DND-41 (cell line): ENCODE measurements around the gene CRACDL.

ENCODE experiments used
- ATAC-seq: fragments of 200-7000 bp; cut with Tn5 transposase; 3 replicates; pipeline ENCODE4 v1.9.1; 2021; ENCODE audit warnings: low read depth; ENCODE audit not compliant: insufficient read depth
- DNase-seq: peaks from one replicate; pipeline ENCODE4 v3.0.0-alpha.2; 2020
- H2AFZ ChIP-seq: 2 replicates; pipeline ENCODE4 v1.6.0; 2012; ENCODE audit warnings: low read depth, low read length
- H3K27ac ChIP-seq: 2 replicates; pipeline ENCODE4 v1.5.1; 2012; ENCODE audit warnings: low read length, inconsistent platforms
- H3K27me3 ChIP-seq: fragments of 200-600 bp; sonication (generic); 2 replicates; pipeline ENCODE4 v1.6.0; 2012; ENCODE audit warnings: low read length, mild to moderate bottlenecking, inconsistent platforms; ENCODE audit not compliant: insufficient read depth, poor library complexity
- H3K36me3 ChIP-seq: 2 replicates; pipeline ENCODE4 v1.5.1; 2012; ENCODE audit warnings: low read length, inconsistent platforms; ENCODE audit not compliant: insufficient read depth
- H3K4me1 ChIP-seq: 2 replicates; pipeline ENCODE4 v1.5.1; 2012; ENCODE audit warnings: mild to moderate bottlenecking, low read length; ENCODE audit not compliant: insufficient read depth
- H3K4me2 ChIP-seq: 2 replicates; pipeline ENCODE4 v1.6.0; 2012; ENCODE audit warnings: mild to moderate bottlenecking, moderate library complexity, low read length, inconsistent platforms; ENCODE audit not compliant: insufficient read depth
- H3K4me3 ChIP-seq, 2 experiments: fragments of 200-600 bp in 1 of 2; shearing (Covaris generic) in 1 of 2; 2 replicates each; pipeline ENCODE4 v1.5.1; 2012 to 2016; ENCODE audit warnings: inconsistent platforms in 2 of 2, low read length in 2 of 2, mild to moderate bottlenecking in 2 of 2, low read depth in 1 of 2, moderate library complexity in 1 of 2
- H3K79me2 ChIP-seq: 2 replicates; pipeline ENCODE4 v1.6.0; 2012; ENCODE audit warnings: low read length, inconsistent platforms; ENCODE audit not compliant: insufficient read depth
- H3K9ac ChIP-seq: 2 replicates; pipeline ENCODE4 v1.6.0; 2012; ENCODE audit warnings: low read depth, mild to moderate bottlenecking, inconsistent platforms, low read length, moderate library complexity
- H3K9me3 ChIP-seq: 2 replicates; pipeline ENCODE4 v1.5.1; 2012; ENCODE audit warnings: low read length, moderate library complexity, mild to moderate bottlenecking, inconsistent platforms; ENCODE audit not compliant: insufficient read depth, severe bottlenecking
- H4K20me1 ChIP-seq: 2 replicates; pipeline ENCODE4 v1.6.0; 2012; ENCODE audit warnings: low read length; ENCODE audit not compliant: insufficient read depth
- EZH2 ChIP-seq: IDR thresholded peaks from 3 replicates; pipeline ENCODE4 v1.6.1; 2012; ENCODE audit warnings: borderline replicate concordance, low read depth, mild to moderate bottlenecking, moderate library complexity, low read length, inconsistent platforms; ENCODE audit not compliant: severe bottlenecking
- TF ChIP-seq, protein P1 (sequence below): IDR thresholded peaks from 2 replicates; pipeline ENCODE4 v1.5.1; 2012; ENCODE audit warnings: borderline replicate concordance, low read length, moderate library complexity, mild to moderate bottlenecking; ENCODE audit not compliant: poor library complexity, severe bottlenecking; ENCODE audit errors: extremely low read depth

The CRACDL gene

DNA sequence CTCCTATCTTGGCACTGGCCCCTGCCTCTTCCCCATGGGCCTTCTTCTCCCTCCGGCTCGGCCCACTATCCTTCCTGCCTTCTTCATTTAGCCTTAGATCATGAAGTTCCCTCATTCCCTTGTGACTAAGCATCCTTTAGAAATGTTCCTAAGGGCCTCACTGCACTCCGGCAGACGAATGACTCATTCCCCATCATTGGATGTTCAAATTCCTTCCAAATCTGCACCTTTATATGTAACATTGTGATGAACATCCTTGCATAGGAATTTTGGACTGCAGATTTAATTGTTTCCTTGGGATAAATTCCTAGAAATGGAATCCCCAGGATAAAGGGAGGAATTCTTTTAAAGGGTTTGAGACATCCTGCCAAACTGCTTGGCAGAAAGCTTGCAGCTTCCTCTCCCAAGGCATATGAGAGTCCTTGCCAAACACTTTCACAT, 19.0 kb downstream of the CRACDL start:
- H3K36me3 ChIP-seq = no peaks in the 10 kb centered on the region
- no peak overlapping the region for H2AFZ ChIP-seq
- DNase-seq (no peak), ATAC-seq (no peak)
- H4K20me1 ChIP-seq = no peaks in the 10 kb centered on the region
- H3K4me2 ChIP-seq = no peak overlapping the region
- no peak overlapping the region for H3K9ac ChIP-seq
- H3K27me3 ChIP-seq = no peaks in the 10 kb centered on the region
- H3K79me2 ChIP-seq = no peaks in the 10 kb centered on the region
- H3K9me3 ChIP-seq = no peaks in the 10 kb centered on the region
- H3K27ac ChIP-seq = no peak overlapping the region
- H3K4me1 ChIP-seq = no peaks in the 10 kb centered on the region
- TF ChIP-seq, protein P1, sequence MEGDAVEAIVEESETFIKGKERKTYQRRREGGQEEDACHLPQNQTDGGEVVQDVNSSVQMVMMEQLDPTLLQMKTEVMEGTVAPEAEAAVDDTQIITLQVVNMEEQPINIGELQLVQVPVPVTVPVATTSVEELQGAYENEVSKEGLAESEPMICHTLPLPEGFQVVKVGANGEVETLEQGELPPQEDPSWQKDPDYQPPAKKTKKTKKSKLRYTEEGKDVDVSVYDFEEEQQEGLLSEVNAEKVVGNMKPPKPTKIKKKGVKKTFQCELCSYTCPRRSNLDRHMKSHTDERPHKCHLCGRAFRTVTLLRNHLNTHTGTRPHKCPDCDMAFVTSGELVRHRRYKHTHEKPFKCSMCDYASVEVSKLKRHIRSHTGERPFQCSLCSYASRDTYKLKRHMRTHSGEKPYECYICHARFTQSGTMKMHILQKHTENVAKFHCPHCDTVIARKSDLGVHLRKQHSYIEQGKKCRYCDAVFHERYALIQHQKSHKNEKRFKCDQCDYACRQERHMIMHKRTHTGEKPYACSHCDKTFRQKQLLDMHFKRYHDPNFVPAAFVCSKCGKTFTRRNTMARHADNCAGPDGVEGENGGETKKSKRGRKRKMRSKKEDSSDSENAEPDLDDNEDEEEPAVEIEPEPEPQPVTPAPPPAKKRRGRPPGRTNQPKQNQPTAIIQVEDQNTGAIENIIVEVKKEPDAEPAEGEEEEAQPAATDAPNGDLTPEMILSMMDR = no peak
- no peak for TF ChIP-seq EZH2
- no peak overlapping the region for H3K4me3 ChIP-seq

DNA sequence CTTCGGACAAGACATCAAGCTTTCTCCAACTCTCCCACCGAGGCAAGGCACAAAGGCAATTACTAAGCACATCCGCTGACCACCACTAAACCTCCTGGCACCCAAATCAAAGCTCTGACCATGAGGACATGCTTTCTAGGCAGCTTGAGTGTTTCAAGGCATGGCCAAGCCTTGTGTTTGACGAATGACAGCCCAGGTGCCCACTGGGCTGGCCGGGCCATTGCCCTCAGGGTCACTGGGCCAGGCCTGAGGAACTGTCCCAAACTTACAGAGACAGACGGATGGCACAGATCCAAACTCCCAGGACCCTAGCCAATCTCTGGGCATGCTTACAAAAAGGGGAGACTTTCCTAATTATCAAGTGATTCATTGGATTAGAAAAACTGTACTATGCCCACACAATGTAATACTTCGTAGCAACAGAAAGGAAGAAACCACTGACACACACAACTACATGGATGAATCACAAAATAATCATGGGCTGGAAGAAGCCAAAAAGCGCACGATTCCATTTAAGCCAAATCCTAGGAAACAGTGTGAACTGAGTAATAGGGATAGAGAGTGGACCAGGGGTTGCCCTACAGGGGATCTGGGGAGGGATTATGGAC, 20.2 kb downstream of the CRACDL start:
- H4K20me1 ChIP-seq = no peaks in the 10 kb centered on the region
- no peak overlapping the region for H3K4me3 ChIP-seq
- no peaks in the 10 kb centered on the region for H3K79me2 ChIP-seq
- no peaks in the 10 kb centered on the region for H3K4me1 ChIP-seq
- H3K36me3 ChIP-seq = no peaks in the 10 kb centered on the region
- H3K9ac ChIP-seq = no peak overlapping the region
- no peak overlapping the region for H3K4me2 ChIP-seq
- H3K9me3 ChIP-seq = no peaks in the 10 kb centered on the region
- H3K27me3 ChIP-seq = no peaks in the 10 kb centered on the region
- DNase-seq (no peak), ATAC-seq (no peak)
- H3K27ac ChIP-seq = no peak overlapping the region
- TF ChIP-seq EZH2 = no peak
- TF ChIP-seq, protein P1 = no peak
- no peak overlapping the region for H2AFZ ChIP-seq

DNA sequence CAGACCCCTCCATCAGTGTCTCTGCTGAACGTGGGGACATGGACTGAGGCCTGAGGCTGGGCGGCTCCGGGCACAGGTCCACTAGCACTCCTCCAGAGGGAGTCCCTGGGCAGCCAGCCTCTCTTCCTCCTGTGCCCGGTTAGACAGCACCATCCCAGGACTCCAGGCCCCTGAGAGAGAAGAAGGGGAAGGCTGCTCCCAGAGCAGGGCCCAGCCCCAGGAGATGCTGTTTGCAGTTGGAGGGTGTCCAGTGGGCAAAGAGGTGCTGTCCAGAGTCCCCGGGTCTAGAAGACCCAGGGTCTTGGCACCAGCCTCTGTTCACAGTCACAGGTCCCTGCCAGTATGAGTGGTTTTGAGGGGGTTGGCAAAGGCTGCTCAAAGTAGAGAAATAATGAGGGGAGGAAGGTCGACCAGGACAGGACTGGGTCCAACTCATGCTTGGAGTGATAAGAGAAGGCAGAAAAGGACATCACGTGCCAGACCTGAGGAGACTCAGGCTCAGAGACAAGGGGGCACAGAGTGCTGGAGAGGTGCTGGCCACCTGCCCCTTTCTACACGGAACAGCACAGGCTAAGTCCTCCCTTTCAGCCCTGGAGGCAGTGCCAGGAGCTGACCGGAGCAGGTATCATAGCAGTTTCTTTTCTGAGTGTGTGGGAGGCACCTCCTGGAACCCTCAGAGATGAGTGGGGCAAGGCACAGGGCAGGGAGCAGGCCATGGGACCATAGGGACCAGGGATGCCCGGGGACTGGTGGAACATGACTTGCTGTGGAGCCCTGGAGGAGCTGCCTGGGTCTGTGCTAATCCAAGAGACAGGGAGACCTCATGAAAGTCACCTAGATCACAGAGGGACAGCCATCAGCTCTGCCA, 21.1 kb downstream of the CRACDL start:
- no peak overlapping the region for H3K27ac ChIP-seq
- DNase-seq (no peak), ATAC-seq (no peak)

More for the DNA sequence above, 21.1 kb downstream of the CRACDL start:
- Histone ChIP-seq H2AFZ (no peak overlapping the region), H3K9ac (no peak overlapping the region), H3K4me2 (no peak overlapping the region), H3K9me3 (no peaks in the 10 kb centered on the region), H3K4me3 (no peak overlapping the region), H3K27me3 (no peaks in the 10 kb centered on the region), H3K4me1 (no peaks in the 10 kb centered on the region), H3K79me2 (no peaks in the 10 kb centered on the region), H4K20me1 (no peaks in the 10 kb centered on the region), H3K36me3 (no peaks in the 10 kb centered on the region)
- TF ChIP-seq, protein P1 = no peak
- TF ChIP-seq EZH2 = no peak
